K562 (cell line): Measurements from ENCODE around the gene AMY1A.

ENCODE experiments used
- SOX6 ChIP-seq: fragments of 450-650 bp; IDR thresholded peaks from 2 replicates; pipeline ENCODE4 v1.6.1; 2014; ENCODE audit warnings: mild to moderate bottlenecking
- ZNF277 ChIP-seq: fragments of 250-450 bp; sonication (Bioruptor Pico); IDR thresholded peaks from 2 replicates; pipeline ENCODE4 v1.8.0; 2022; ENCODE audit warnings: inconsistent platforms, mild to moderate bottlenecking, moderate library complexity, borderline replicate concordance
- TF ChIP-seq, protein P1 (sequence below): sonication (generic); formaldehyde crosslinking; IDR thresholded peaks from 2 replicates; pipeline ENCODE4 v1.9.0; 2022; ENCODE audit warnings: mild to moderate bottlenecking, missing genetic modification reagents

DNA sequence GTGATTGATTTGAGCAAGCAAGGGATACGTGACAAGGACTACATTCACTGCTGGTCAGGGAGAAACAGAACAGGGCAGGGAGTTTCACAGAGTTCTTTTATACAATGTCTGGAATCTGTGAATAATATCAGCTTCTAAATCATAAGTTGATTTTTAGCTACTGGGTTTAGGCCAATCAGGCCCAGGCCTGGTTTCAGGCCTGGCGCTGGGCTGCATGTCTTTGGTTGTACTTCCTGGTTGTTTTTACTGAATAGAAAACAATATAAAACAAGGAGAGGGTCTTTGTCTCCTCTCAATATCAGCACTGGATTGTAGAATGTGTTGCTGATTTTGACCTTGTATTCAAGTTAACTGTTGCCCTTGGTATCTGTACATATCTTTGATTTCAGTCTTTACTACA is 39.2 kb upstream of the AMY1A start:
- TF ChIP-seq, protein P1, sequence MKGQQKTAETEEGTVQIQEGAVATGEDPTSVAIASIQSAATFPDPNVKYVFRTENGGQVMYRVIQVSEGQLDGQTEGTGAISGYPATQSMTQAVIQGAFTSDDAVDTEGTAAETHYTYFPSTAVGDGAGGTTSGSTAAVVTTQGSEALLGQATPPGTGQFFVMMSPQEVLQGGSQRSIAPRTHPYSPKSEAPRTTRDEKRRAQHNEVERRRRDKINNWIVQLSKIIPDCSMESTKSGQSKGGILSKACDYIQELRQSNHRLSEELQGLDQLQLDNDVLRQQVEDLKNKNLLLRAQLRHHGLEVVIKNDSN (CRISPR knock-in tag) = no peak
- TF ChIP-seq SOX6 (no peak), ZNF277 (CRISPR knock-in tag) (no peak)
